AG08395 (cell line): ENCODE measurements around the gene DOK1.

ENCODE experiments used
- DNase-seq: peaks from one replicate; pipeline ENCODE4 v3.0.0; 2012; ENCODE audit warnings: mixed read lengths, low spot score

Gene DOK1

DNA sequence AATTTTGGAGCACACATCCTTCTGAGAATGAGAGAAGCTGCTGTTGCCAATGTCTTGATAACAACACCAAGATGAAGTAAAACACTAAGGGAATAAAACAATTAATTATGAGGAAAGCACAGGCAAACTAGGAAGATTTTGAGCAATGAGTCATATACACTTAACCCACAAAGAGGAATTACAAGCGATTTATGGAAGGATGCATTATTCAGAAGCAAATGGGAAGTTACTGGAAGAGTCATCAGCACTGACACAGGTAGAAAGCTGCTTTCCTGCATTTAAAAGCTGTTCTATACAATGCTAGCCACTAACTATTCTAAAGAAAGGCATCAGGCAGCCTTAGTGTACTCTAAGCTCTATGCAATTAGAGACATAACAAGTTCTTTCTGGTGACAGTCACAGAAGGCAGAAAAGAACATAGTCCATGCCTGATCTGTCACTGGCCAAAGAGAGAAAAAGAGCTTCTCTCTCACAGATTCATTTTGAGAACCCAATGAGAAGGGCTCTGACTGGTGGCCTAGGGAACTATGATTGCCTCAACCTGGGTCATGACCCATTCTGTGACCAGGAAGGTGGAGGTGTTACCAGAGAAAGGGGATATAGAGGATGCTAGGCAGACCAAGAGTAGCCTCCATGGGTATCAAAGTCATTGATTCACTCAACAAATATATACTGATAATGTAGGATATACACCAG lies 48.2 kb downstream of the DOK1 start:
- DNase-seq: peak; percentile 54

GRCh38 chr2:74603282-74604000 lies 48.9 kb downstream of the DOK1 start:
- no peak for DNase-seq

GRCh38 chr2:74606927-74607326 lies 52.4 kb downstream of the DOK1 start:
- no peak for DNase-seq
